ENCODE measurements around the gene PXK. TPM values are rescaled to one million over a fixed set of nuclear protein-coding genes. Genes with fewer than 3 reads are reported as not detected.

Gene PXK
- total RNA-seq, 2 experiments from 2014 or later, result 68.7 to 125 TPM

DNA sequence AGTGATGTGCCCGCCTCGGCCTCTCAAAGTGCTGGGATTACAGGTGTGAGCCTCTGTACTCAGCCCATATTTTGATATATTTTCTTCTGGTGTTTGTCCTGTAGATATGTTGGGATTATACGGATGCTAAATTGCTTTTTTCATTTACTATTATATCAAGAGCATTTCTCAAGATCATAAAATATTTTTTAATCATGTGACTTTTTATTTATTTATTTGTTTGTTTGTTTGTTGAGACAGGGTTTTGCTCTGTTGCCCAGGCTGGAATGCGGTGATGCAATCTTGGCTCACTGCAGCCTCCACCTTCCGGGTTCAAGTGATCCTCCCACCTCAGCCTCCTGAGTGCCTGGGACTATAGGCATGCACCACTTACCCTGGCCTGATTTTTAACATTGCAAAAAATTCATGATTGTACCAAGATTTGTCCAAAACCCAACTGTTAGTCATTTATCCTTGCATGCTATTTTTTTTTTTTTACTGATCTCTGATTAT is 2.7 kb upstream of the PXK start:
- ChIA-PET CTCF (ENCODE audit: unreplicated experiment) (interaction anchor here (0.6 kb wide), 1 partner anchor 161 kb away, joined by 4 read pairs; no protein-coding TSS in a partner anchor), POLR2A (interaction anchor here (0.7 to 19.4 kb wide), 5 partner anchors 9 to 58 kb away, joined by 3 to 711 read pairs (median 4); no protein-coding TSS in a partner anchor)
- no peaks in the 10 kb centered on the region for H3K9me2 ChIP-seq (ENCODE audit: insufficient read depth, low read length)
- BruUV-seq (replicated peaks), result no TSS peak
- no peak for DNase-seq (ENCODE audit: low spot score)
- no peak overlapping the region for H3K4me2 ChIP-seq (ENCODE audit: low read length)
- no peak for TF ChIP-seq EZH2phosphoT487 (IDR thresholded peaks at IDR 0.05; ENCODE audit: borderline replicate concordance, low read depth, low read length)
- TF ChIP-seq, protein P1, sequence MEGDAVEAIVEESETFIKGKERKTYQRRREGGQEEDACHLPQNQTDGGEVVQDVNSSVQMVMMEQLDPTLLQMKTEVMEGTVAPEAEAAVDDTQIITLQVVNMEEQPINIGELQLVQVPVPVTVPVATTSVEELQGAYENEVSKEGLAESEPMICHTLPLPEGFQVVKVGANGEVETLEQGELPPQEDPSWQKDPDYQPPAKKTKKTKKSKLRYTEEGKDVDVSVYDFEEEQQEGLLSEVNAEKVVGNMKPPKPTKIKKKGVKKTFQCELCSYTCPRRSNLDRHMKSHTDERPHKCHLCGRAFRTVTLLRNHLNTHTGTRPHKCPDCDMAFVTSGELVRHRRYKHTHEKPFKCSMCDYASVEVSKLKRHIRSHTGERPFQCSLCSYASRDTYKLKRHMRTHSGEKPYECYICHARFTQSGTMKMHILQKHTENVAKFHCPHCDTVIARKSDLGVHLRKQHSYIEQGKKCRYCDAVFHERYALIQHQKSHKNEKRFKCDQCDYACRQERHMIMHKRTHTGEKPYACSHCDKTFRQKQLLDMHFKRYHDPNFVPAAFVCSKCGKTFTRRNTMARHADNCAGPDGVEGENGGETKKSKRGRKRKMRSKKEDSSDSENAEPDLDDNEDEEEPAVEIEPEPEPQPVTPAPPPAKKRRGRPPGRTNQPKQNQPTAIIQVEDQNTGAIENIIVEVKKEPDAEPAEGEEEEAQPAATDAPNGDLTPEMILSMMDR (conservative IDR thresholded peaks at IDR 0.05; ENCODE audit: low read length), result no peak
- H4K20me1 ChIP-seq (ENCODE audit: insufficient read depth, low read length), result no peaks in the 10 kb centered on the region
- H3K9me3 ChIP-seq (ENCODE audit: low read length), result no peaks in the 10 kb centered on the region
- H3K36me3 ChIP-seq (ENCODE audit: insufficient read depth, low read length), result no peaks in the 10 kb centered on the region; the same call in 1 of the 2 replicates
- H3K4me1 ChIP-seq (ENCODE audit: insufficient read depth, low read length, poor library complexity, severe bottlenecking), result peaks cover 33% of the 10 kb centered on the region
- peaks cover 26% of the 10 kb centered on the region for H3K79me2 ChIP-seq (ENCODE audit: insufficient read depth, low read depth, low read length)
- no peak overlapping the region for H3K4me3 ChIP-seq (ENCODE audit: low read depth, low read length, poor library complexity, severe bottlenecking)
- intact Hi-C loops (cut with micrococcal nuclease; ENCODE audit: unreplicated experiment), result loop anchor here (5.0 kb wide), 1 partner anchor 102 kb away; the partner anchor contains the start of gene PDHB
- no peak overlapping the region for H2AFZ ChIP-seq (ENCODE audit: low read length)
- H3K27ac ChIP-seq (ENCODE audit: low read depth, low read length, poor library complexity, severe bottlenecking), result no peak overlapping the region

DNA sequence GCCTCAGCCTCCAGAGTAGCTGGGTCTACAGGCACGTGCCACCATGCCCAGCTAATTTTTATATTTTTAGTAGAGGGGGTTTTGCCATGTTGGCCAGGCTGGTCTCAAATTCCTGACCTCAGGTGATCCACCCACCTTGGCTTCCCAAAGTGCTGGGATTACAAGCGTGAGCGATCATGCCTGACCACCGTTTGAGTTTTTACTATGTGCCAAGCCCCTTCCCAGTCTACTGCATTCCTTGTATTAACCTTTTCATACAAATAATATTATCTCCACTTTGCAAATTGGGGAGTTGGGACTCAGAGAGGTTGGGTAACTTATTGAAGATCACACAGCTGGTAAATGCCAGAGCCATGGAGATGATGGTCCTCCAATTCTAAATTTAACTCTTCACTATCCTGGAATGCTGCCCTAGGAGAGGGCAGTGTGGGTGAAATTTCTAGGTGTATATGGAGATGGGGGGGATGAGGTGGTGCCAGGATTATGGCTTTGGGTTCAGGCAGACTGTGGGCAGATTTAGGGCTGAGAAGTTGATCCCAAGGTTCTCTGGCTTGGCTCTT is 1.0 kb upstream of the PXK start:
- Histone ChIP-seq H3K9me3 (ENCODE audit: low read length) (no peaks in the 10 kb centered on the region), H3K4me2 (ENCODE audit: low read length) (peak overlapping the region; percentile 96), H4K20me1 (ENCODE audit: insufficient read depth, low read length) (no peaks in the 10 kb centered on the region), H3K9me2 (ENCODE audit: insufficient read depth, low read length) (no peaks in the 10 kb centered on the region), H3K4me3 (ENCODE audit: low read depth, low read length, poor library complexity, severe bottlenecking) (peak overlapping the region; percentile 80), H3K27ac (ENCODE audit: low read depth, low read length, poor library complexity, severe bottlenecking) (no peak overlapping the region), H3K79me2 (ENCODE audit: insufficient read depth, low read depth, low read length) (peaks cover 43% of the 10 kb centered on the region), H2AFZ (ENCODE audit: low read length) (peak overlapping the region; percentile 92; the same call in 1 of the 2 replicates), H3K36me3 (ENCODE audit: insufficient read depth, low read length) (peaks cover 7% of the 10 kb centered on the region), H3K4me1 (ENCODE audit: insufficient read depth, low read length, poor library complexity, severe bottlenecking) (peaks cover 39% of the 10 kb centered on the region)
- no peak for DNase-seq (ENCODE audit: low spot score)
- TF ChIP-seq EZH2phosphoT487 (IDR thresholded peaks at IDR 0.05; ENCODE audit: borderline replicate concordance, low read depth, low read length), result no peak
- TF ChIP-seq, protein P1 (conservative IDR thresholded peaks at IDR 0.05; ENCODE audit: low read length), result no peak
- POLR2A ChIA-PET, result interaction anchor here (0.6 to 19.4 kb wide), 4 partner anchors 10 to 101 kb away, joined by 3 to 711 read pairs (median 3); no protein-coding TSS in a partner anchor
- CTCF ChIA-PET (ENCODE audit: unreplicated experiment), result interaction anchor here (1.0 kb wide), 1 partner anchor 70 kb away, joined by 7 read pairs; no protein-coding TSS in a partner anchor
- intact Hi-C loops (cut with micrococcal nuclease; ENCODE audit: unreplicated experiment), result loop anchor here (1.0 to 5.0 kb wide), 2 partner anchors 101 to 160 kb away; partner anchors contain the start of gene PDHB
- BruUV-seq (replicated peaks), result TSS peak; percentile 40

All from OCI-LY7 (cell line).